Hepatocyte (in vitro differentiated cells): ENCODE results near the gene ATP9A. TPM values are rescaled to one million over a fixed set of nuclear protein-coding genes. Genes with fewer than 3 reads are reported as not detected.

Experiments used
- DNase-seq: peaks from one replicate; pipeline ENCODE4 v3.0.0-alpha.2; 2016; ENCODE audit warnings: low spot score
- H2AFZ ChIP-seq: fragments of 200-600 bp; sonication (generic); 2 replicates; pipeline ENCODE4 v1.6.0; 2016; ENCODE audit warnings: antibody characterized with exemption, mild to moderate bottlenecking
- H3K27ac ChIP-seq: fragments of 200-600 bp; sonication (generic); 2 replicates; pipeline ENCODE4 v1.5.1; 2016; ENCODE audit warnings: mild to moderate bottlenecking
- H3K27me3 ChIP-seq: fragments of 200-600 bp; sonication (generic); 2 replicates; pipeline ENCODE4 v1.6.1; 2016
- H3K36me3 ChIP-seq: fragments of 200-600 bp; sonication (generic); replicated peaks from 2 replicates; pipeline ENCODE4 v1.5.1; 2016; ENCODE audit warnings: low read depth; ENCODE audit not compliant: insufficient read depth
- H3K4me1 ChIP-seq: fragments of 200-600 bp; sonication (generic); 2 replicates; pipeline ENCODE4 v1.5.1; 2016; ENCODE audit warnings: mild to moderate bottlenecking, moderate library complexity; ENCODE audit not compliant: insufficient read depth
- H3K4me2 ChIP-seq: fragments of 200-600 bp; sonication (generic); 2 replicates; pipeline ENCODE4 v1.6.0; 2016
- H3K4me3 ChIP-seq: fragments of 200-600 bp; sonication (generic); 2 replicates; pipeline ENCODE4 v1.5.1; 2016; ENCODE audit warnings: mild to moderate bottlenecking
- H3K79me2 ChIP-seq: fragments of 200-600 bp; sonication (generic); 2 replicates; pipeline ENCODE4 v1.6.0; 2017; ENCODE audit warnings: mild to moderate bottlenecking
- H3K9me2 ChIP-seq: fragments of 200-600 bp; sonication (generic); replicated peaks from 2 replicates; pipeline ENCODE4 v1.6.0; 2017; ENCODE audit warnings: mild to moderate bottlenecking; ENCODE audit not compliant: insufficient read depth
- H3K9me3 ChIP-seq: fragments of 200-600 bp; sonication (generic); 2 replicates; pipeline ENCODE4 v1.5.1; 2016; ENCODE audit warnings: low read depth, mild to moderate bottlenecking
- H4K20me1 ChIP-seq: fragments of 200-600 bp; sonication (generic); 2 replicates; pipeline ENCODE4 v1.6.0; 2016; ENCODE audit warnings: mild to moderate bottlenecking; ENCODE audit not compliant: insufficient read depth, poor library complexity, severe bottlenecking
- EZH2 ChIP-seq: fragments of 200-600 bp; sonication (generic); IDR thresholded peaks from 2 replicates; pipeline ENCODE4 v1.6.1; 2016; ENCODE audit warnings: antibody characterized with exemption, mild to moderate bottlenecking, borderline replicate concordance
- EZH2phosphoT487 ChIP-seq: fragments of 200-600 bp; sonication (generic); IDR thresholded peaks from one replicate; pipeline ENCODE4 v1.6.1; 2018; ENCODE audit warnings: antibody characterized with exemption, mild to moderate bottlenecking, low read depth, moderate library complexity; ENCODE audit not compliant: unreplicated experiment, severe bottlenecking
- WGBS: methylation state at CpG from one replicate; pipeline ENCODE4 v1.1.6; 2016; ENCODE audit warnings: low lambda C conversion rate; ENCODE audit errors: missing lambda C conversion rate; 5-methylcytosine and 5-hydroxymethylcytosine counted together
- polyA plus RNA-seq: library from polyadenylated mRNA; unstranded; fragments of >200 nt; fragmentation: Nextera tagmentation; extraction: Ambion mirVana; gene quantifications from 2 replicates; pipeline ENCODE4 v1.2.1, GENCODE V29; 2016
- total RNA-seq: library from RNA; depleted of rRNA; stranded (reverse); fragments of >200 nt; gene quantifications from 2 replicates; pipeline ENCODE4 v1.2.3, GENCODE V29; 2014
- TF ChIP-seq, protein P1 (sequence below): fragments of 200-600 bp; sonication (generic); IDR thresholded peaks from 2 replicates; pipeline ENCODE4 v1.5.1; 2016; ENCODE audit warnings: antibody characterized with exemption, mild to moderate bottlenecking; ENCODE audit not compliant: poor library complexity

The ATP9A gene
- total and polyA plus RNA-seq, 2 experiments from 2014 or later = 12.1 to 28.1 TPM

- H3K9me3 ChIP-seq = no peaks in the 10 kb centered on the region
- no peak overlapping the region for H2AFZ ChIP-seq
- no peak for TF ChIP-seq EZH2
- no peak for TF ChIP-seq EZH2phosphoT487
- TF ChIP-seq, protein P1, sequence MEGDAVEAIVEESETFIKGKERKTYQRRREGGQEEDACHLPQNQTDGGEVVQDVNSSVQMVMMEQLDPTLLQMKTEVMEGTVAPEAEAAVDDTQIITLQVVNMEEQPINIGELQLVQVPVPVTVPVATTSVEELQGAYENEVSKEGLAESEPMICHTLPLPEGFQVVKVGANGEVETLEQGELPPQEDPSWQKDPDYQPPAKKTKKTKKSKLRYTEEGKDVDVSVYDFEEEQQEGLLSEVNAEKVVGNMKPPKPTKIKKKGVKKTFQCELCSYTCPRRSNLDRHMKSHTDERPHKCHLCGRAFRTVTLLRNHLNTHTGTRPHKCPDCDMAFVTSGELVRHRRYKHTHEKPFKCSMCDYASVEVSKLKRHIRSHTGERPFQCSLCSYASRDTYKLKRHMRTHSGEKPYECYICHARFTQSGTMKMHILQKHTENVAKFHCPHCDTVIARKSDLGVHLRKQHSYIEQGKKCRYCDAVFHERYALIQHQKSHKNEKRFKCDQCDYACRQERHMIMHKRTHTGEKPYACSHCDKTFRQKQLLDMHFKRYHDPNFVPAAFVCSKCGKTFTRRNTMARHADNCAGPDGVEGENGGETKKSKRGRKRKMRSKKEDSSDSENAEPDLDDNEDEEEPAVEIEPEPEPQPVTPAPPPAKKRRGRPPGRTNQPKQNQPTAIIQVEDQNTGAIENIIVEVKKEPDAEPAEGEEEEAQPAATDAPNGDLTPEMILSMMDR = no peak
- no peaks in the 10 kb centered on the region for H4K20me1 ChIP-seq
- WGBS = 86% methylated on average over 19 of the region's 19 CpGs
- H3K9me2 ChIP-seq = no peaks in the 10 kb centered on the region
- H3K27ac ChIP-seq = no peak overlapping the region
- no peaks in the 10 kb centered on the region for H3K27me3 ChIP-seq
- H3K4me1 ChIP-seq = no peaks in the 10 kb centered on the region
- H3K36me3 ChIP-seq = no peaks in the 10 kb centered on the region
- H3K4me3 ChIP-seq = no peak overlapping the region
- no peak for DNase-seq
- no peaks in the 10 kb centered on the region for H3K79me2 ChIP-seq
- H3K4me2 ChIP-seq = no peak overlapping the region
Measured at GRCh38 chr20:51622004-51622874, 146.0 kb downstream of the ATP9A start.

DNA sequence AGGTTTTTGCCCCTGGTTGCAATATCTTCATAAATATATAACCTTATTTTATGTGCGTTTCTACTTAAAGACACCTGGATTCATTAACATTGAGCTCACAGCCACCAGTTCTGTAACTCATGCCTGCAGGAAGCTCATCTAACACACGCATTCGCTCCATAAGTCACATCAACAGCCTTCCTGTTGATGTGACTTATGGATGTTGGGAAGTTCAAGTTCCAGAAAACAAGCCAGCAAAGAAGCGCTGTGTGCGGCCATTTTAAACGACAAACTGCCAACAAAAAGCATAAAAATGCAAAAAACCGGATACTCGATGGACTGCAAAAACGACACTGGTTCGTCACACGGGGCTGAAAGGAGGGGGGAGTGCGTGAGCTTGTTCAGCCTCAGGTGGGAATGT lies 147.8 kb downstream of the ATP9A start:
- H3K27me3 ChIP-seq = no peaks in the 10 kb centered on the region
- no peak overlapping the region for H3K4me2 ChIP-seq
- H3K4me1 ChIP-seq = no peaks in the 10 kb centered on the region
- TF ChIP-seq EZH2phosphoT487 (no peak), EZH2 (no peak)
- TF ChIP-seq, protein P1 = no peak
- no peaks in the 10 kb centered on the region for H3K9me3 ChIP-seq
- DNase-seq = no peak
- H3K79me2 ChIP-seq = no peaks in the 10 kb centered on the region
- H3K9me2 ChIP-seq = no peaks in the 10 kb centered on the region
- 93% methylated on average over 12 of the region's 12 CpGs for WGBS
- no peaks in the 10 kb centered on the region for H3K36me3 ChIP-seq
- H3K4me3 ChIP-seq = no peak overlapping the region
- no peak overlapping the region for H3K27ac ChIP-seq
- no peaks in the 10 kb centered on the region for H4K20me1 ChIP-seq
- no peak overlapping the region for H2AFZ ChIP-seq

DNA sequence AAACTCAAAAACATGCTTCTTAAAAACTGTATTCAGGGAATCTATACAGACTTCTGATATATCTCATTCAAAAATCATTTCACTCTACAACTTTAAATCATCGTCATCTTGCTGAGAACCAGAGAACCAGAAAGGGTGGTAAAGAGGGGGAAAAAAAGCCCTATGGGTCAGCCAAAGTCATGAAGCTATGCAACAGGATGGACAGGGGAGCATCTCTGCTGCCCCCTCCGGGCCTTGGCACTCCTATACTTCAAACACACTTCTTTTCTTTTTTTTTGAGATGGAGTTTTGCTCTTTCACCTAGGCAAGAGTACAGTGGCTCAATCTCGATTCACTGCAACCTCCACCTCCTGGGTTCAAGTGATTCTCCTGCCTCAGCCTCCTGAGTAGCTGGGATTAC lies 152.1 kb downstream of the ATP9A start:
- H3K79me2 ChIP-seq = no peaks in the 10 kb centered on the region
- no peak overlapping the region for H3K4me2 ChIP-seq
- DNase-seq = no peak
- H3K27ac ChIP-seq = no peak overlapping the region
- no peak overlapping the region for H2AFZ ChIP-seq
- H3K36me3 ChIP-seq = peaks cover 3% of the 10 kb centered on the region
- 85% methylated on average over 3 of the region's 3 CpGs for WGBS
- no peaks in the 10 kb centered on the region for H3K4me1 ChIP-seq
- no peaks in the 10 kb centered on the region for H3K9me2 ChIP-seq
- H4K20me1 ChIP-seq = no peaks in the 10 kb centered on the region
- H3K4me3 ChIP-seq = no peak overlapping the region
- no peaks in the 10 kb centered on the region for H3K27me3 ChIP-seq
- no peaks in the 10 kb centered on the region for H3K9me3 ChIP-seq
- TF ChIP-seq EZH2 (no peak), EZH2phosphoT487 (no peak)

DNA sequence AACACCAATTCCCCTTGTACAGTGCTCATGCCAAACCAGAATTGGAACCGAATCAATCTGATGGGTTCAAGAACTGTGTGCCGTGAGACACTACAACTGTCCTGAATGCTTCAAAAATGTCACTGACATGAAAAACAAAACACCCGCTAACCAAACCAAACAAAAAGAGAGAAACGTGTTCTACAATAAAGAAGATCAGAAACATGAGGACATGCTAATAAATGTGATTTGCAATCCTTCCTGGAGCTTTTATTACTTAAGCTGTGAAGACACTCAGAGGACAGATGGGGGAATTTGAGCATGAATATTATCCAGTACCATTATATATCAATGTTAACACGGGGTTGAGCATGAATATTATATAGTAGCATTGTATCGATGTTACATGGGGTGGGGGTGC lies 153.5 kb downstream of the ATP9A start:
- Histone ChIP-seq H3K9me3 (no peaks in the 10 kb centered on the region), H3K9me2 (no peaks in the 10 kb centered on the region), H3K79me2 (no peaks in the 10 kb centered on the region), H3K27me3 (no peaks in the 10 kb centered on the region), H3K36me3 (peaks cover 3% of the 10 kb centered on the region), H3K4me3 (no peak overlapping the region), H3K4me2 (no peak overlapping the region), H2AFZ (no peak overlapping the region), H4K20me1 (no peaks in the 10 kb centered on the region), H3K27ac (no peak overlapping the region), H3K4me1 (no peaks in the 10 kb centered on the region)
- no peak for DNase-seq
- TF ChIP-seq EZH2 = no peak
- WGBS = 86% methylated on average over 6 of the region's 6 CpGs
